ENCODE results near the gene PTPRM.

GRCh38 chr18:8008033-8008432, 440.9 kb downstream of the PTPRM start:
- TF ChIP-seq CTCF (IDR thresholded peaks at IDR 0.05) (no peak), TP53 (CRISPR knock-in tag; IDR thresholded peaks at IDR 0.05) (no peak), MAX (CRISPR knock-in tag; IDR thresholded peaks at IDR 0.05) (no peak)
